ENCODE measurements around the gene SLC26A1.
"Not testable (repeated sequence)": the region's sequence is repeated elsewhere in the genome, so short reads cannot be mapped to it uniquely, and the experiment has no call there.

Gene SLC26A1

DNA sequence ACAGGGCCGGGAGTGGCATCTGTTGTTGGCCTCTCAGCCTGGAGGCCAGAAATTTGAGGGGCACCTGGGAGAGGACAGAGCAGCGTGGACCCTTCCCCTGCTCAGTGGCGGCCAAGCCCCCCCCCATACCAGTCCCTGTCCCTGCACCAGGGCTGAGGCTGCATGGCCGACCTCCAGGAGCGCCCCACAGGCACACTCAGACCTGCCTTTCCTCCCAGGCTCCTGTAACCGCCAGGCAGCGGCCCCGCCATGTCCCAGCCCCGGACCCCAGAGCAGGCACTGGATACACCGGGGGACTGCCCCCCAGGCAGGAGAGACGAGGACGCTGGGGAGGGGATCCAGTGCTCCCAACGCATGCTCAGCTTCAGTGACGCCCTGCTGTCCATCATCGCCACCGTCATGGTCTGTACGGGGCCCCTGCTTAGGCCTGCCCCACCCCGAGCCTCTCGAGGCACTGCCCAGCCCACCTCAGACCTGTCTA, 45.7 kb downstream of the SLC26A1 start:
- no peaks in the 10 kb centered on the region for H3K9me3 Mint-ChIP-seq
- H3K27ac Mint-ChIP-seq: no peak overlapping the region
- no peaks in the 10 kb centered on the region for H3K36me3 Mint-ChIP-seq (ENCODE audit: low read depth)
- no peak overlapping the region for H3K4me3 Mint-ChIP-seq
- peaks cover 14% of the 10 kb centered on the region for H3K4me1 Mint-ChIP-seq
- TF ChIP-seq, protein P1, sequence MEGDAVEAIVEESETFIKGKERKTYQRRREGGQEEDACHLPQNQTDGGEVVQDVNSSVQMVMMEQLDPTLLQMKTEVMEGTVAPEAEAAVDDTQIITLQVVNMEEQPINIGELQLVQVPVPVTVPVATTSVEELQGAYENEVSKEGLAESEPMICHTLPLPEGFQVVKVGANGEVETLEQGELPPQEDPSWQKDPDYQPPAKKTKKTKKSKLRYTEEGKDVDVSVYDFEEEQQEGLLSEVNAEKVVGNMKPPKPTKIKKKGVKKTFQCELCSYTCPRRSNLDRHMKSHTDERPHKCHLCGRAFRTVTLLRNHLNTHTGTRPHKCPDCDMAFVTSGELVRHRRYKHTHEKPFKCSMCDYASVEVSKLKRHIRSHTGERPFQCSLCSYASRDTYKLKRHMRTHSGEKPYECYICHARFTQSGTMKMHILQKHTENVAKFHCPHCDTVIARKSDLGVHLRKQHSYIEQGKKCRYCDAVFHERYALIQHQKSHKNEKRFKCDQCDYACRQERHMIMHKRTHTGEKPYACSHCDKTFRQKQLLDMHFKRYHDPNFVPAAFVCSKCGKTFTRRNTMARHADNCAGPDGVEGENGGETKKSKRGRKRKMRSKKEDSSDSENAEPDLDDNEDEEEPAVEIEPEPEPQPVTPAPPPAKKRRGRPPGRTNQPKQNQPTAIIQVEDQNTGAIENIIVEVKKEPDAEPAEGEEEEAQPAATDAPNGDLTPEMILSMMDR (IDR thresholded peaks at IDR 0.05; ENCODE audit: unreplicated experiment in 3 of 3): no peak
- H3K27me3 Mint-ChIP-seq (ENCODE audit: low read depth): peaks cover 30% of the 10 kb centered on the region

- Mint-ChIP-seq H3K9me3 (no peaks in the 10 kb centered on the region), H3K4me3 (no peak overlapping the region), H3K27ac (no peak overlapping the region), H3K4me1 (peaks cover 14% of the 10 kb centered on the region), H3K36me3 (ENCODE audit: low read depth) (no peaks in the 10 kb centered on the region), H3K27me3 (ENCODE audit: low read depth) (peaks cover 34% of the 10 kb centered on the region)
- TF ChIP-seq, protein P1 (IDR thresholded peaks at IDR 0.05; ENCODE audit: unreplicated experiment in 3 of 3): no peak
Observed at GRCh38 chr4:946517-947471, 46.4 kb downstream of the SLC26A1 start.

GRCh38 chr4:946103-946450, 47.1 kb downstream of the SLC26A1 start:
- Mint-ChIP-seq H3K4me1 (peaks cover 12% of the 10 kb centered on the region), H3K4me3 (peak overlapping the region in 2 of 3 experiments; percentile 60 to 67), H3K9me3 (no peaks in the 10 kb centered on the region), H3K36me3 (ENCODE audit: low read depth) (no peaks in the 10 kb centered on the region), H3K27ac (no peak overlapping the region), H3K27me3 (ENCODE audit: low read depth) (peaks cover 34% of the 10 kb centered on the region)
- TF ChIP-seq, protein P1 (IDR thresholded peaks at IDR 0.05; ENCODE audit: unreplicated experiment in 3 of 3): no peak

DNA sequence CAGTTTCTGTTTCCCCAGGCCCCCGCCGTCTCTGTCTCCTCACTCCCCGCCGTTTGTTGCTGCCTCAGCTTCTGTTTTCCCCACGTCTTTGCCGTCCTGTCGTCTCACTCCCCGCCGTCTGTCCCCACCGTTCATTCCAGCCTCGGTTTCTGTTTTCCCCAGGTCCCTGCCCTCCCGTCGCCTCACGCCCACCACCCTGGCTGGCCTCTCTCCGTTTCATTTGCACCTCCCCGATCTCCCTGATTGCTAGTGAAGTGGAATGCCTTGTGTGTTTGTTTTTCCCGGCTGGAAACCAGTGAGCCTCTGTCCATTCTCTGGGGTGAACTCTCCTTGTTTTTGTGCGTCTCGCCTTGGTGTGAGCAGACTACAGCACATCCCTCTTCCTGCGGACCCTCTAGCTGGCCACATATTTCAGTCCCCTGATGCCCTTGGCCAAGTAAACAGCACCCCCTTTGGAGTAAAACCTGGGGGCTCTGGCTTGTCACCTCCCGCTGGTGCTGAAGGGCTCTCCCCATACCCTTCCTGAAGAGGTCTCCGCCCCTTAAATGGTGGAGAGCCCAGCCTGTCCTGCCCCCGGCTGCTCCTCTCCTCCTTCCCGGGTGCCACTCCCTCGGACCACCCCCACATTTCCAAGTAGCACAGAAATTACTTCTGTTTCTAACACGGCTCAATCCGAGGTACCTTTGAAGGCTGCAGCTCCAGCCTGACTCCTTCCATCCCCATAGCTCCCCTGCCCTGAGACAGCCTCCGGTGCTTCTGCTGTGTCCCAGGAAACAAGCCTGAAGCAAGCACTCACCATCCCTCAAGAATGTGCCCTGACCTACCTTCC, 47.7 kb downstream of the SLC26A1 start:
- Mint-ChIP-seq H3K4me3 (peak overlapping the region; percentile 27 to 68 (median 67)), H3K27ac (peak overlapping the region in 2 of 3 experiments; percentile 7 to 41), H3K27me3 (ENCODE audit: low read depth) (peaks cover 34% of the 10 kb centered on the region), H3K36me3 (ENCODE audit: low read depth) (no peaks in the 10 kb centered on the region), H3K4me1 (peaks cover 10% of the 10 kb centered on the region), H3K9me3 (no peaks in the 10 kb centered on the region)
- TF ChIP-seq, protein P1 (IDR thresholded peaks at IDR 0.05; ENCODE audit: unreplicated experiment in 3 of 3): no peak

DNA sequence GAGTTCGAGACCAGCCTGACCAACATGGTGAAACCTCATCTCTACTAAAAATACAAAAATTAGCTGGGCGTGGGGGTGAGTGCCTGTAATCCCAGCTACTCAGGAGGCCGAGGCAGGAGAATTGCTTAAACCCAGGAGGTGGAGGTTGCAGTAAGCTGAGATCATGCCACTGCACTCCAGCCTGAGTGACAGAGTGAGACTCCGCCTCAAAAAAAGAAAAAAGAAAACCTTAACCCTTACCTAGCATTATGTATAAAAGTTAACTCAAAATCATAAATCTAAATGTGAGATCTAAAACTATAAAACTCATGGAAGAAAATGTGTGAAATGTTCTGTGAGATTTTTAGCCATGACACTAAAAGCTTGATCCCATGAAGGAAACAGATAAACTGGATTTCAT, 53.7 kb downstream of the SLC26A1 start:
- not testable (repeated sequence) for H3K27ac Mint-ChIP-seq; H3K4me1 Mint-ChIP-seq; H3K4me3 Mint-ChIP-seq; H3K9me3 Mint-ChIP-seq; H3K36me3 Mint-ChIP-seq (ENCODE audit: low read depth)
- peaks cover 13% of the 10 kb centered on the region for H3K27me3 Mint-ChIP-seq (ENCODE audit: low read depth)

Data from nephron (organoid).